Adrenal gland (tissue), 5 donors: ENCODE results near the gene NEK7.

Experiments used
- POLR2A ChIP-seq, 2 donors: fragments of 450-650 bp; IDR thresholded peaks; one replicate each; pipeline ENCODE4 v1.6.1; 2017; ENCODE audit warnings: antibody characterized with exemption in 2 of 2, mild to moderate bottlenecking in 2 of 2, moderate library complexity in 1 of 2
- TF ChIP-seq, protein P1 (sequence below), 6 experiments: fragments of 450-650 bp in 4 of 6; fragments of 200-600 bp in 2 of 6; sonication (generic) in 1 of 6; IDR thresholded peaks; 1 replicate in 5 of 6; 2 replicates in 1 of 6; pipeline versions ENCODE4 v1.5.1 to v1.8.0; 2016 to 2021; ENCODE audit warnings: antibody characterized with exemption in 6 of 6, mild to moderate bottlenecking in 2 of 6, moderate library complexity in 1 of 6
- donor health status: DM: no; HTN: no; CAD: no.

- TF ChIP-seq POLR2A (IDR thresholded peaks at IDR 0.05), result no peak
- TF ChIP-seq, protein P1, sequence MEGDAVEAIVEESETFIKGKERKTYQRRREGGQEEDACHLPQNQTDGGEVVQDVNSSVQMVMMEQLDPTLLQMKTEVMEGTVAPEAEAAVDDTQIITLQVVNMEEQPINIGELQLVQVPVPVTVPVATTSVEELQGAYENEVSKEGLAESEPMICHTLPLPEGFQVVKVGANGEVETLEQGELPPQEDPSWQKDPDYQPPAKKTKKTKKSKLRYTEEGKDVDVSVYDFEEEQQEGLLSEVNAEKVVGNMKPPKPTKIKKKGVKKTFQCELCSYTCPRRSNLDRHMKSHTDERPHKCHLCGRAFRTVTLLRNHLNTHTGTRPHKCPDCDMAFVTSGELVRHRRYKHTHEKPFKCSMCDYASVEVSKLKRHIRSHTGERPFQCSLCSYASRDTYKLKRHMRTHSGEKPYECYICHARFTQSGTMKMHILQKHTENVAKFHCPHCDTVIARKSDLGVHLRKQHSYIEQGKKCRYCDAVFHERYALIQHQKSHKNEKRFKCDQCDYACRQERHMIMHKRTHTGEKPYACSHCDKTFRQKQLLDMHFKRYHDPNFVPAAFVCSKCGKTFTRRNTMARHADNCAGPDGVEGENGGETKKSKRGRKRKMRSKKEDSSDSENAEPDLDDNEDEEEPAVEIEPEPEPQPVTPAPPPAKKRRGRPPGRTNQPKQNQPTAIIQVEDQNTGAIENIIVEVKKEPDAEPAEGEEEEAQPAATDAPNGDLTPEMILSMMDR (IDR thresholded peaks at IDR 0.05), result no peak
Observed at GRCh38 chr1:198361237-198361767, 204.5 kb downstream of the NEK7 start.
